Trophoblast cell (in vitro differentiated cells and primary cell): ENCODE measurements around the gene TNS3.

Source experiments
- DNase-seq, 2 donors: peaks; one replicate each; pipeline ENCODE4 v3.0.0-alpha.2; 2016
- H2AFZ ChIP-seq: 2 replicates; pipeline ENCODE4 v1.6.1; 2013; ENCODE audit warnings: low read length, moderate library complexity, mild to moderate bottlenecking; ENCODE audit not compliant: insufficient read depth, poor library complexity
- H2AK5ac ChIP-seq: 2 replicates; pipeline ENCODE4 v1.6.1; 2013; ENCODE audit warnings: mild to moderate bottlenecking, low read length
- H2BK120ac ChIP-seq: 2 replicates; pipeline ENCODE4 v1.6.1; 2013; ENCODE audit warnings: low read length, mild to moderate bottlenecking, moderate library complexity; ENCODE audit not compliant: insufficient read depth, poor library complexity
- H2BK12ac ChIP-seq: 2 replicates; pipeline ENCODE4 v1.6.1; 2013; ENCODE audit warnings: mild to moderate bottlenecking, low read length, moderate library complexity
- H2BK5ac ChIP-seq: 2 replicates; pipeline ENCODE4 v1.6.1; 2013; ENCODE audit warnings: low read length, low read depth, moderate library complexity, mild to moderate bottlenecking; ENCODE audit not compliant: poor library complexity
- H3K14ac ChIP-seq: 2 replicates; pipeline ENCODE4 v1.6.1; 2013; ENCODE audit warnings: mild to moderate bottlenecking, low read length
- H3K18ac ChIP-seq: 2 replicates; pipeline ENCODE4 v1.6.1; 2013; ENCODE audit warnings: mild to moderate bottlenecking, low read length
- H3K23ac ChIP-seq: 2 replicates; pipeline ENCODE4 v1.6.1; 2013; ENCODE audit warnings: low read length
- H3K27ac ChIP-seq: 2 replicates; pipeline ENCODE4 v1.5.1; 2013; ENCODE audit warnings: low read depth, mild to moderate bottlenecking, inconsistent platforms, low read length, moderate library complexity
- H3K27me3 ChIP-seq: 2 replicates; pipeline ENCODE4 v1.6.1; 2013; ENCODE audit warnings: inconsistent platforms, mild to moderate bottlenecking, low read length, moderate library complexity; ENCODE audit not compliant: insufficient read depth
- H3K36me3 ChIP-seq, 2 experiments: 1 replicate in 1 of 2; 2 replicates in 1 of 2; pipeline ENCODE4 v1.6.1; 2013; ENCODE audit warnings: low read length in 2 of 2, mild to moderate bottlenecking in 2 of 2, moderate library complexity in 1 of 2; ENCODE audit not compliant: insufficient read depth in 2 of 2, control insufficient read depth in 1 of 2
- H3K4ac ChIP-seq: 2 replicates; pipeline ENCODE4 v1.6.1; 2013; ENCODE audit warnings: low read depth, mild to moderate bottlenecking, low read length, moderate library complexity
- H3K4me1 ChIP-seq, 2 experiments: 1 replicate in 1 of 2; 2 replicates in 1 of 2; pipeline ENCODE4 v1.6.1; 2013; ENCODE audit warnings: low read length in 2 of 2, mild to moderate bottlenecking in 2 of 2, moderate library complexity in 1 of 2; ENCODE audit not compliant: insufficient read depth in 2 of 2, control insufficient read depth in 1 of 2
- H3K4me2 ChIP-seq: 2 replicates; pipeline ENCODE4 v1.6.1; 2013; ENCODE audit warnings: inconsistent platforms, mild to moderate bottlenecking, low read length, moderate library complexity
- H3K4me3 ChIP-seq: 2 replicates; pipeline ENCODE4 v1.5.1; 2013; ENCODE audit warnings: mild to moderate bottlenecking, low read depth, low read length, inconsistent platforms
- H3K79me1 ChIP-seq: one replicate; pipeline ENCODE4 v1.6.1; 2013; ENCODE audit warnings: low read length
- H3K79me2 ChIP-seq: 2 replicates; pipeline ENCODE4 v1.6.1; 2013; ENCODE audit warnings: low read length, mild to moderate bottlenecking; ENCODE audit not compliant: control insufficient read depth, insufficient read depth, poor library complexity
- H3K9ac ChIP-seq: 2 replicates; pipeline ENCODE4 v1.6.1; 2013; ENCODE audit warnings: mild to moderate bottlenecking, low read length
- H3K9me3 ChIP-seq: 2 replicates; pipeline ENCODE4 v1.6.1; 2013; ENCODE audit warnings: low read depth, mild to moderate bottlenecking, control low read depth, inconsistent platforms, low read length; ENCODE audit not compliant: insufficient read depth
- H4K12ac ChIP-seq: 2 replicates; pipeline ENCODE4 v1.6.1; 2013; ENCODE audit warnings: low read depth, mild to moderate bottlenecking, low read length, moderate library complexity
- H4K8ac ChIP-seq: 2 replicates; pipeline ENCODE4 v1.6.1; 2013; ENCODE audit warnings: low read depth, mild to moderate bottlenecking, low read length, moderate library complexity
- H4K91ac ChIP-seq: one replicate; pipeline ENCODE4 v1.6.1; 2013; ENCODE audit warnings: low read depth, mild to moderate bottlenecking, low read length, moderate library complexity
- WGBS: extraction: QIAGEN DNeasy Blood & Tissue Kit; methylation state at CpG from one replicate; pipeline ENCODE4 v1.1.7; 2013; ENCODE audit warnings: missing lambda C conversion rate; ENCODE audit not compliant: insufficient read length, insufficient coverage; ENCODE audit errors: extremely low coverage; 5-methylcytosine and 5-hydroxymethylcytosine counted together

TNS3 gene

GRCh38 chr7:47390914-47391313, 191.0 kb downstream of the TNS3 start:
- Histone ChIP-seq H4K12ac (no peak overlapping the region), H2AK5ac (no peak overlapping the region), H3K4ac (no peak overlapping the region), H4K8ac (no peak overlapping the region), H3K4me3 (no peak overlapping the region), H3K14ac (no peak overlapping the region), H3K4me1 (no peaks in the 10 kb centered on the region), H4K91ac (no peak overlapping the region), H3K79me2 (no peaks in the 10 kb centered on the region), H3K4me2 (no peak overlapping the region), H3K9ac (no peak overlapping the region), H3K27me3 (no peaks in the 10 kb centered on the region), H2BK5ac (no peak overlapping the region), H2BK12ac (no peak overlapping the region), H3K36me3 (peaks cover 80 to 86% of the 10 kb centered on the region in 2 experiments), H2BK120ac (no peak overlapping the region), H3K79me1 (no peaks in the 10 kb centered on the region), H3K27ac (no peak overlapping the region), H3K9me3 (no peaks in the 10 kb centered on the region), H2AFZ (no peak overlapping the region), H3K18ac (no peak overlapping the region), H3K23ac (no peak overlapping the region)
- no peak for DNase-seq
- WGBS: no CpG with 5 or more reads among the region's 8 CpGs

GRCh38 chr7:47389923-47390630, 191.8 kb downstream of the TNS3 start:
- Histone ChIP-seq H3K9ac (no peak overlapping the region), H4K91ac (no peak overlapping the region), H3K36me3 (peaks cover 81 to 86% of the 10 kb centered on the region in 2 experiments), H3K4me3 (no peak overlapping the region), H2BK120ac (no peak overlapping the region), H3K4me2 (no peak overlapping the region), H3K27ac (no peak overlapping the region), H3K9me3 (no peaks in the 10 kb centered on the region), H3K14ac (no peak overlapping the region), H3K4me1 (no peaks in the 10 kb centered on the region), H3K18ac (no peak overlapping the region), H3K79me2 (no peaks in the 10 kb centered on the region), H3K4ac (no peak overlapping the region), H2BK5ac (no peak overlapping the region), H2AFZ (no peak overlapping the region), H3K79me1 (no peaks in the 10 kb centered on the region), H4K12ac (no peak overlapping the region), H3K27me3 (no peaks in the 10 kb centered on the region), H2AK5ac (no peak overlapping the region), H2BK12ac (no peak overlapping the region), H3K23ac (no peak overlapping the region), H4K8ac (no peak overlapping the region)
- DNase-seq: no peak
- WGBS: no CpG with 5 or more reads among the region's 12 CpGs

- Histone ChIP-seq H3K4me1 (no peaks in the 10 kb centered on the region), H3K14ac (no peak overlapping the region), H2BK12ac (no peak overlapping the region), H3K79me2 (no peaks in the 10 kb centered on the region), H3K36me3 (peaks cover 81 to 85% of the 10 kb centered on the region in 2 experiments), H2BK5ac (no peak overlapping the region), H4K8ac (no peak overlapping the region), H3K27me3 (no peaks in the 10 kb centered on the region), H3K18ac (no peak overlapping the region), H2AK5ac (no peak overlapping the region), H3K4me2 (no peak overlapping the region), H4K12ac (no peak overlapping the region), H3K4ac (no peak overlapping the region), H3K79me1 (no peaks in the 10 kb centered on the region), H3K27ac (no peak overlapping the region), H3K9me3 (no peaks in the 10 kb centered on the region), H2BK120ac (no peak overlapping the region), H3K4me3 (no peak overlapping the region), H3K9ac (no peak overlapping the region), H3K23ac (no peak overlapping the region), H2AFZ (no peak overlapping the region), H4K91ac (no peak overlapping the region)
- no CpG with 5 or more reads among the region's 16 CpGs for WGBS
- no peak for DNase-seq
These were observed 192.6 kb downstream of the TNS3 start for GRCh38 chr7:47389171-47389922.

GRCh38 chr7:47387506-47387905, 194.4 kb downstream of the TNS3 start:
- no peak for DNase-seq
- Histone ChIP-seq H3K27me3 (no peaks in the 10 kb centered on the region), H3K4me3 (no peak overlapping the region), H3K23ac (no peak overlapping the region), H4K8ac (no peak overlapping the region), H3K27ac (no peak overlapping the region), H3K18ac (peak overlapping the region; percentile 4), H2BK5ac (no peak overlapping the region), H3K79me2 (no peaks in the 10 kb centered on the region), H3K79me1 (no peaks in the 10 kb centered on the region), H2BK12ac (no peak overlapping the region), H3K4ac (no peak overlapping the region), H3K9me3 (no peaks in the 10 kb centered on the region), H3K9ac (no peak overlapping the region), H2BK120ac (no peak overlapping the region), H2AK5ac (no peak overlapping the region), H3K4me1 (peaks cover 0 to 4% of the 10 kb centered on the region in 2 experiments), H4K12ac (no peak overlapping the region), H3K4me2 (no peak overlapping the region), H2AFZ (no peak overlapping the region), H4K91ac (no peak overlapping the region), H3K14ac (no peak overlapping the region), H3K36me3 (peaks cover 76 to 81% of the 10 kb centered on the region in 2 experiments)
- WGBS: no CpG with 5 or more reads among the region's 5 CpGs
